Kidney (tissue), 14 donors: ENCODE measurements around the gene TBC1D17. TPM values are rescaled to one million over a fixed set of nuclear protein-coding genes. Genes with fewer than 3 reads are reported as not detected.

Source experiments
- DNase-seq, 5 donors: peaks; one replicate each; pipeline ENCODE4 v3.0.0-alpha.2; 2013 to 2020
- FAIRE-seq: peaks from 2 replicates; lab custom pipeline; 2012; peaks lifted over from hg19 to GRCh38; lab: Jason Lieb, UNC
- H3K27ac ChIP-seq, 2 donors: one replicate each; pipeline ENCODE4 v1.7.0; 2013; ENCODE audit warnings: low read depth in 2 of 2, low read length in 2 of 2, inconsistent platforms in 1 of 2
- H3K27me3 ChIP-seq: one replicate; pipeline ENCODE4 v1.7.1; 2013; ENCODE audit warnings: low read length, inconsistent platforms; ENCODE audit not compliant: control insufficient read depth, insufficient read depth
- H3K36me3 ChIP-seq, 3 donors: one replicate each; pipeline versions ENCODE4 v1.7.0 to v1.7.1; 2013; ENCODE audit warnings: low read length in 3 of 3, control low read depth in 1 of 3, inconsistent platforms in 1 of 3; ENCODE audit not compliant: insufficient read depth in 3 of 3, control insufficient read depth in 2 of 3
- H3K4me1 ChIP-seq, 3 donors: one replicate each; pipeline versions ENCODE4 v1.7.0 to v1.7.1; 2013; ENCODE audit warnings: low read length in 3 of 3, inconsistent platforms in 1 of 3, low read depth in 1 of 3; ENCODE audit not compliant: control insufficient read depth in 2 of 3, insufficient read depth in 2 of 3
- H3K4me3 ChIP-seq, 3 donors: one replicate each; pipeline versions ENCODE4 v1.7.0 to v1.8.1; 2013; ENCODE audit warnings: low read length in 3 of 3, control low read depth in 1 of 3, inconsistent platforms in 1 of 3
- H3K9ac ChIP-seq, 3 donors: one replicate each; pipeline versions ENCODE4 v1.7.0 to v1.7.1; 2013; ENCODE audit warnings: low read length in 3 of 3, control low read depth in 1 of 3, inconsistent platforms in 1 of 3
- H3K9me3 ChIP-seq, 3 donors: one replicate each; pipeline versions ENCODE4 v1.7.0 to v1.7.1; 2013; ENCODE audit warnings: low read length in 3 of 3, control low read depth in 1 of 3, inconsistent platforms in 1 of 3; ENCODE audit not compliant: control insufficient read depth in 2 of 3, insufficient read depth in 1 of 3
- intact Hi-C: fragments of 100-400 bp; cut with DNase I; formaldehyde crosslinking; loops from one replicate; pipeline ENCODE4 v1.11.1; 2022
- polyA plus RNA-seq: library from polyadenylated mRNA; stranded (reverse); fragments of 350-450 nt; fragmentation: Illumina TruSeq; extraction: RNeasy Lipid Tissue Mini Kit (QIAGEN cat#74804); gene quantifications from one replicate; pipeline ENCODE4 v1.2.3, GENCODE V29; 2014; ENCODE audit warnings: low read depth, low replicate concordance; ENCODE audit not compliant: insufficient read depth
- total RNA-seq: library from RNA; stranded (reverse); fragmentation: NEBNext Ultra II Directional; extraction: Animal tissue kit (Norgen Biotek cat#: 25700); gene quantifications from one replicate; pipeline ENCODE4 v1.2.1, GENCODE V29; 2021
- TF ChIP-seq, protein P1 (sequence below): IDR thresholded peaks from 3 replicates; pipeline ENCODE4 v1.5.1; 2012; ENCODE audit warnings: mild to moderate bottlenecking, moderate library complexity, borderline replicate concordance; ENCODE audit not compliant: insufficient read depth; ENCODE audit errors: extremely low read depth
- donor health status: control.
- donor health status: control.
- donor health status: control.
- donor health status: control.
- donor health status: control.
- donor health status: DM: yes; HTN: yes; CAD: no.
- donor health status: Normal renal cell carcinoma (clear cell type).

Gene TBC1D17
- total and polyA plus RNA-seq, 2 donors from 2014 or later = 34.8 to 43.6 TPM

DNA sequence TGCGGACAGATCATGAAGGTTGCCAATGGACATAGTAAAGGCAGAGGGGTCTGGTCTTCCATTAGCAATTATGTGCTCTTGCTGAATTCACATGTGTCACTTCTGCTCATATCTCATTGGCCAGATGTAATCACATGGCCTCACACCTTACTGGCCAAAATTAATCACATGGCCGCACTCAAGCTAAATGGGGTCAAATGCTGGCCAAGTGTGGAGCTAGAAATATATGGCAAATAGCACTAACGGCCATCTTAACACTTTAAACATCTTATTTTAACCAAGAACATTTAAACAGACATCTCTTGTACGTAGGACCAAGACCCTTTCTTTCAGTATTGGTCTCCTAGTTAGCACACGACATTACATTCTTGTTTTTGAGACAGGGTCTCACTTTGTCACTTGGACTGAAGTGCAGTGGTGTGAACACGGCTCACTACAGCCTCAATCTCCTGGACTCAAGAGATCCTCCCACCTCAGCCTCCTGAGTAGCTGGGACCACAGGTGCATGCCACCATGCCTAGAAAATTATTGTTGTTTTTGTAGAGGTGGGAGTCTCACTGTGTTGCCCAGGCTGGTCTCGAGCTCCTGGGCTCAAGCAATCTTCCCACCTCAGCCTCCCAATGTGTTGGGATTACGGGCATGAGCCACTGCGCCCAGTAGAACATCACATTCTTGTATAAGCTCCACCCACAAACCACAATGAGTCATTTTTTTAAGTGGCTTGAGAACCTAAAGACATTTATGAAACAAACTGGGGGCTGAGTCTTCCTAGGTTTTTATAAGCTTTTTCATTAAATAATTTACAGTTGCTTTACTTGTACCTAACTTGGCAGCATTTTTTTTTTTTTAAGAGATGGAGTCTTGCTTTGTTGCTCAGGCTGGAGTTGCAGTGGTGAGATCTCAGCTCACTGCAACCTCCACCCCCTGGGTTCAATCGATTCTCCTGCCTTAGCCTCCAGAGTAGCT lies 29.5 kb upstream of the TBC1D17 start:
- Histone ChIP-seq H3K9ac (no peak overlapping the region), H3K4me1 (peaks cover 0 to 14% (median 9%) of the 10 kb centered on the region in 3 donors), H3K27me3 (no peaks in the 10 kb centered on the region), H3K9me3 (no peaks in the 10 kb centered on the region), H3K36me3 (no peaks in the 10 kb centered on the region), H3K4me3 (no peak overlapping the region), H3K27ac (no peak overlapping the region)
- no peak for DNase-seq
- TF ChIP-seq, protein P1, sequence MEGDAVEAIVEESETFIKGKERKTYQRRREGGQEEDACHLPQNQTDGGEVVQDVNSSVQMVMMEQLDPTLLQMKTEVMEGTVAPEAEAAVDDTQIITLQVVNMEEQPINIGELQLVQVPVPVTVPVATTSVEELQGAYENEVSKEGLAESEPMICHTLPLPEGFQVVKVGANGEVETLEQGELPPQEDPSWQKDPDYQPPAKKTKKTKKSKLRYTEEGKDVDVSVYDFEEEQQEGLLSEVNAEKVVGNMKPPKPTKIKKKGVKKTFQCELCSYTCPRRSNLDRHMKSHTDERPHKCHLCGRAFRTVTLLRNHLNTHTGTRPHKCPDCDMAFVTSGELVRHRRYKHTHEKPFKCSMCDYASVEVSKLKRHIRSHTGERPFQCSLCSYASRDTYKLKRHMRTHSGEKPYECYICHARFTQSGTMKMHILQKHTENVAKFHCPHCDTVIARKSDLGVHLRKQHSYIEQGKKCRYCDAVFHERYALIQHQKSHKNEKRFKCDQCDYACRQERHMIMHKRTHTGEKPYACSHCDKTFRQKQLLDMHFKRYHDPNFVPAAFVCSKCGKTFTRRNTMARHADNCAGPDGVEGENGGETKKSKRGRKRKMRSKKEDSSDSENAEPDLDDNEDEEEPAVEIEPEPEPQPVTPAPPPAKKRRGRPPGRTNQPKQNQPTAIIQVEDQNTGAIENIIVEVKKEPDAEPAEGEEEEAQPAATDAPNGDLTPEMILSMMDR = no peak
- FAIRE-seq = no peak
- intact Hi-C loops = no loop called here

- Histone ChIP-seq H3K36me3 (no peaks in the 10 kb centered on the region), H3K4me1 (peaks cover 0 to 16% (median 9%) of the 10 kb centered on the region in 3 donors), H3K27ac (no peak overlapping the region), H3K27me3 (no peaks in the 10 kb centered on the region), H3K9me3 (no peaks in the 10 kb centered on the region), H3K4me3 (no peak overlapping the region), H3K9ac (no peak overlapping the region)
- TF ChIP-seq, protein P1 = no peak
- FAIRE-seq = no peak
- DNase-seq = no peak
- intact Hi-C loops = no loop called here
These were observed 28.6 kb upstream of the TBC1D17 start for GRCh38 chr19:49848938-49849337.

GRCh38 chr19:49849433-49850220 lies 27.9 kb upstream of the TBC1D17 start:
- intact Hi-C loops = no loop called here
- DNase-seq (no peak), FAIRE-seq (no peak)
- peak overlapping the region; percentile 82 to 99 for H3K27ac ChIP-seq
- peak overlapping the region in 1 of 3 donors; percentile 94 for H3K9ac ChIP-seq
- no peaks in the 10 kb centered on the region for H3K27me3 ChIP-seq
- H3K36me3 ChIP-seq = no peaks in the 10 kb centered on the region
- peak overlapping the region in 2 of 3 donors; percentile 87 to 91 for H3K4me3 ChIP-seq
- peaks cover 0 to 17% (median 9%) of the 10 kb centered on the region in 3 donors for H3K4me1 ChIP-seq
- TF ChIP-seq, protein P1 = no peak
- no peaks in the 10 kb centered on the region for H3K9me3 ChIP-seq
